Bronchial epithelial cell (primary cell): Measurements from ENCODE around the gene COQ10A. TPM values are rescaled to one million over a fixed set of nuclear protein-coding genes. Genes with fewer than 3 reads are reported as not detected.

Source experiments
- DNase-seq: peaks from one replicate; pipeline ENCODE4 v3.0.0-alpha.2; 2010; ENCODE audit warnings: low read depth
- FAIRE-seq: peaks from 2 replicates; lab custom pipeline; 2011; peaks lifted over from hg19 to GRCh38; lab: Jason Lieb, UNC
- H3K27me3 ChIP-seq: 2 replicates; pipeline ENCODE4 v1.5.1; 2011; ENCODE audit warnings: low read length; ENCODE audit not compliant: control insufficient read depth, insufficient read depth
- H3K36me3 ChIP-seq: 2 replicates; pipeline ENCODE4 v1.5.1; 2011; ENCODE audit warnings: low read length; ENCODE audit not compliant: control insufficient read depth, insufficient read depth
- H3K4me3 ChIP-seq: 2 replicates; pipeline ENCODE4 v1.5.1; 2011; ENCODE audit warnings: mild to moderate bottlenecking, low read depth, low read length, control low read depth
- CTCF ChIP-seq: IDR thresholded peaks from 2 replicates; pipeline ENCODE4 v1.5.1; 2011; ENCODE audit warnings: mild to moderate bottlenecking, moderate library complexity, low read length, control low read depth, inconsistent platforms; ENCODE audit not compliant: insufficient read depth, severe bottlenecking
- total RNA-seq: library from RNA; depleted of rRNA; stranded (reverse); fragments of >200 nt; gene quantifications from 2 replicates; pipeline ENCODE4 v1.2.1, GENCODE V29; 2014

Gene COQ10A
- total RNA-seq, 1 donor from 2014 or later = 5.3 TPM

GRCh38 chr12:56236985-56237384 is 29.8 kb upstream of the COQ10A start:
- FAIRE-seq (no peak), DNase-seq (no peak)
- no peak overlapping the region for H3K4me3 ChIP-seq
- H3K36me3 ChIP-seq = peaks cover 7% of the 10 kb centered on the region
- no peak for TF ChIP-seq CTCF
- H3K27me3 ChIP-seq = no peaks in the 10 kb centered on the region

- peaks cover 7% of the 10 kb centered on the region for H3K36me3 ChIP-seq
- H3K27me3 ChIP-seq = no peaks in the 10 kb centered on the region
- H3K4me3 ChIP-seq = no peak overlapping the region
- DNase-seq (no peak), FAIRE-seq (no peak)
- no peak for TF ChIP-seq CTCF
Observed at GRCh38 chr12:56237552-56237951, 29.2 kb upstream of the COQ10A start.

- no peak for TF ChIP-seq CTCF
- H3K27me3 ChIP-seq = no peaks in the 10 kb centered on the region
- DNase-seq = no peak
- no peak for FAIRE-seq
- H3K4me3 ChIP-seq = no peak overlapping the region
- H3K36me3 ChIP-seq = peaks cover 30% of the 10 kb centered on the region
Observed at GRCh38 chr12:56241424-56242303, 25.1 kb upstream of the COQ10A start.

GRCh38 chr12:56242986-56243385 is 23.8 kb upstream of the COQ10A start:
- H3K4me3 ChIP-seq = no peak overlapping the region
- DNase-seq (no peak), FAIRE-seq (no peak)
- H3K36me3 ChIP-seq = peaks cover 37% of the 10 kb centered on the region
- no peaks in the 10 kb centered on the region for H3K27me3 ChIP-seq
- TF ChIP-seq CTCF = no peak

- no peak for DNase-seq
- Histone ChIP-seq H3K27me3 (no peaks in the 10 kb centered on the region), H3K4me3 (no peak overlapping the region), H3K36me3 (peaks cover 44% of the 10 kb centered on the region)
- no peak for TF ChIP-seq CTCF
- FAIRE-seq = no peak
Observed at GRCh38 chr12:56243731-56244181, 23.0 kb upstream of the COQ10A start.

- Histone ChIP-seq H3K36me3 (peaks cover 47% of the 10 kb centered on the region), H3K4me3 (no peak overlapping the region), H3K27me3 (no peaks in the 10 kb centered on the region)
- no peak for FAIRE-seq
- no peak for TF ChIP-seq CTCF
- no peak for DNase-seq
Observed at GRCh38 chr12:56244494-56244893, 22.2 kb upstream of the COQ10A start.
